Tibial nerve (tissue), 4 donors: Measurements from ENCODE around the gene DNAJC13. TPM values are rescaled to one million over a fixed set of nuclear protein-coding genes. Genes with fewer than 3 reads are reported as not detected.

Source experiments
- DNase-seq, 2 donors: peaks; one replicate each; pipeline ENCODE4 v3.0.0-alpha.2; 2019; ENCODE audit warnings: low spot score in 2 of 2
- H3K27ac ChIP-seq, 4 donors: fragments of 200-600 bp; sonication (generic) in 3 of 4; one replicate each; pipeline ENCODE4 v1.5.1; 2017 to 2019; ENCODE audit warnings: mild to moderate bottlenecking in 1 of 4
- H3K27me3 ChIP-seq, 2 donors: fragments of 200-600 bp; sonication (generic) in 1 of 2; one replicate each; pipeline versions ENCODE4 v1.5.1 to v1.6.0; 2017 to 2019
- H3K36me3 ChIP-seq, 3 donors: fragments of 200-600 bp; sonication (generic); one replicate each; pipeline ENCODE4 v1.5.1; 2018 to 2019
- H3K4me1 ChIP-seq, 4 donors: fragments of 200-600 bp; sonication (generic) in 3 of 4; one replicate each; pipeline ENCODE4 v1.5.1; 2017 to 2019
- H3K4me3 ChIP-seq, 4 donors: fragments of 200-600 bp; sonication (generic) in 3 of 4; one replicate each; pipeline ENCODE4 v1.5.1; 2017 to 2019; ENCODE audit warnings: mild to moderate bottlenecking in 1 of 4, moderate library complexity in 1 of 4
- H3K9me3 ChIP-seq, 4 donors: fragments of 200-600 bp; sonication (generic) in 3 of 4; one replicate each; pipeline ENCODE4 v1.5.1; 2017 to 2019
- CTCF ChIP-seq, 5 experiments: fragments of 200-600 bp in 3 of 5; fragments of 450-650 bp in 2 of 5; sonication (generic) in 3 of 5; IDR thresholded peaks; one replicate each; pipeline ENCODE4 v1.5.1; 2016 to 2019; ENCODE audit warnings: antibody characterized with exemption in 5 of 5, mild to moderate bottlenecking in 3 of 5, moderate library complexity in 2 of 5
- EP300 ChIP-seq, 2 donors: sonication (generic); formaldehyde crosslinking; IDR thresholded peaks; one replicate each; pipeline ENCODE4 v1.6.1; 2017; ENCODE audit warnings: antibody characterized with exemption in 2 of 2, mild to moderate bottlenecking in 1 of 2
- POLR2A ChIP-seq, 2 donors: fragments of 450-650 bp; IDR thresholded peaks; one replicate each; pipeline ENCODE4 v1.6.1; 2017; ENCODE audit warnings: antibody characterized with exemption in 2 of 2, mild to moderate bottlenecking in 2 of 2, moderate library complexity in 2 of 2
- WGBS, 2 donors: methylation state at CpG; one replicate each; pipeline ENCODE4 v1.1.5; 2018; 5-methylcytosine and 5-hydroxymethylcytosine counted together
- total RNA-seq, 4 donors: library from RNA; depleted of rRNA; stranded (reverse); fragments of >200 nt; gene quantifications; one replicate each; pipeline ENCODE4 v1.1.0, GENCODE V29; 2016

Gene DNAJC13
- total RNA-seq, 4 donors from 2014 or later: 43.3 to 62.8 (median 56.0) TPM

GRCh38 chr3:132549169-132549568, 131.9 kb downstream of the DNAJC13 start:
- 70 to 71% methylated on average over 8 of the region's 8 CpGs for WGBS, 2 donors

GRCh38 chr3:132549890-132550578, 132.7 kb downstream of the DNAJC13 start:
- Histone ChIP-seq H3K4me3 (no peak overlapping the region), H3K4me1 (peaks cover 0 to 33% (median 0%) of the 10 kb centered on the region in 4 donors), H3K27me3 (no peaks in the 10 kb centered on the region), H3K9me3 (no peaks in the 10 kb centered on the region), H3K36me3 (no peaks in the 10 kb centered on the region), H3K27ac (peak overlapping the region in 1 of 4 donors; percentile 54)
- DNase-seq: no peak
- TF ChIP-seq CTCF (IDR thresholded peaks at IDR 0.05) (no peak), EP300 (IDR thresholded peaks at IDR 0.05) (no peak), POLR2A (IDR thresholded peaks at IDR 0.05) (no peak)

More at GRCh38 chr3:132549169-132549568, 131.9 kb downstream of the DNAJC13 start:
- TF ChIP-seq CTCF (IDR thresholded peaks at IDR 0.05) (no peak), EP300 (IDR thresholded peaks at IDR 0.05) (no peak), POLR2A (IDR thresholded peaks at IDR 0.05) (no peak)
- Histone ChIP-seq H3K9me3 (no peaks in the 10 kb centered on the region), H3K4me3 (no peak overlapping the region), H3K27ac (no peak overlapping the region), H3K27me3 (no peaks in the 10 kb centered on the region), H3K36me3 (no peaks in the 10 kb centered on the region), H3K4me1 (peaks cover 0 to 36% (median 0%) of the 10 kb centered on the region in 4 donors)
- DNase-seq: no peak

- no peaks in the 10 kb centered on the region for H3K36me3 ChIP-seq
- TF ChIP-seq CTCF (IDR thresholded peaks at IDR 0.05) (no peak), POLR2A (IDR thresholded peaks at IDR 0.05) (no peak), EP300 (IDR thresholded peaks at IDR 0.05) (no peak)
- 52 to 63% methylated on average over 3 of the region's 3 CpGs for WGBS, 2 donors
These were observed 133.4 kb downstream of the DNAJC13 start for GRCh38 chr3:132550579-132551305.

GRCh38 chr3:132553826-132554225, 136.5 kb downstream of the DNAJC13 start:
- Histone ChIP-seq H3K9me3 (no peaks in the 10 kb centered on the region), H3K27ac (no peak overlapping the region), H3K4me1 (peaks cover 0 to 22% (median 0%) of the 10 kb centered on the region in 4 donors), H3K4me3 (no peak overlapping the region), H3K36me3 (peaks cover 0 to 28% (median 0%) of the 10 kb centered on the region in 3 donors), H3K27me3 (no peaks in the 10 kb centered on the region)
- TF ChIP-seq POLR2A (IDR thresholded peaks at IDR 0.05): no peak
- TF ChIP-seq CTCF (IDR thresholded peaks at IDR 0.05): no peak
- TF ChIP-seq EP300 (IDR thresholded peaks at IDR 0.05): no peak
- 64 to 69% methylated on average over 6 of the region's 6 CpGs for WGBS, 2 donors
- no peak for DNase-seq

More at GRCh38 chr3:132550579-132551305, 133.4 kb downstream of the DNAJC13 start:
- DNase-seq: no peak
- H3K4me1 ChIP-seq: peaks cover 0 to 26% (median 0%) of the 10 kb centered on the region in 4 donors
- H3K4me3 ChIP-seq: no peak overlapping the region
- peak overlapping the region in 1 of 4 donors; percentile 54 for H3K27ac ChIP-seq
- no peaks in the 10 kb centered on the region for H3K9me3 ChIP-seq
- no peaks in the 10 kb centered on the region for H3K27me3 ChIP-seq

- Histone ChIP-seq H3K27me3 (no peaks in the 10 kb centered on the region), H3K9me3 (no peaks in the 10 kb centered on the region), H3K4me1 (peaks cover 0 to 21% (median 0%) of the 10 kb centered on the region in 4 donors), H3K27ac (no peak overlapping the region), H3K4me3 (no peak overlapping the region), H3K36me3 (peaks cover 0 to 31% (median 0%) of the 10 kb centered on the region in 3 donors)
- no peak for DNase-seq
- WGBS, 2 donors: 25 to 33% methylated on average over 8 of the region's 8 CpGs
- TF ChIP-seq POLR2A (IDR thresholded peaks at IDR 0.05) (no peak), CTCF (IDR thresholded peaks at IDR 0.05) (no peak), EP300 (IDR thresholded peaks at IDR 0.05) (no peak)
These were observed 137.1 kb downstream of the DNAJC13 start for GRCh38 chr3:132554437-132554836.
